Stimulated activated CD4-positive, alpha-beta T cell treated with anti-CD3 and anti-CD28 coated beads, Interleukin-4, amount 100 ng/mL, for 48 hours (primary cell): ENCODE data around the gene MAP3K15.

Experiments
- DNase-seq, 2 donors: peaks; one replicate each; pipeline ENCODE4 v3.0.0-alpha.2; 2020; ENCODE audit warnings: low read depth in 2 of 2

The MAP3K15 gene, protein sequence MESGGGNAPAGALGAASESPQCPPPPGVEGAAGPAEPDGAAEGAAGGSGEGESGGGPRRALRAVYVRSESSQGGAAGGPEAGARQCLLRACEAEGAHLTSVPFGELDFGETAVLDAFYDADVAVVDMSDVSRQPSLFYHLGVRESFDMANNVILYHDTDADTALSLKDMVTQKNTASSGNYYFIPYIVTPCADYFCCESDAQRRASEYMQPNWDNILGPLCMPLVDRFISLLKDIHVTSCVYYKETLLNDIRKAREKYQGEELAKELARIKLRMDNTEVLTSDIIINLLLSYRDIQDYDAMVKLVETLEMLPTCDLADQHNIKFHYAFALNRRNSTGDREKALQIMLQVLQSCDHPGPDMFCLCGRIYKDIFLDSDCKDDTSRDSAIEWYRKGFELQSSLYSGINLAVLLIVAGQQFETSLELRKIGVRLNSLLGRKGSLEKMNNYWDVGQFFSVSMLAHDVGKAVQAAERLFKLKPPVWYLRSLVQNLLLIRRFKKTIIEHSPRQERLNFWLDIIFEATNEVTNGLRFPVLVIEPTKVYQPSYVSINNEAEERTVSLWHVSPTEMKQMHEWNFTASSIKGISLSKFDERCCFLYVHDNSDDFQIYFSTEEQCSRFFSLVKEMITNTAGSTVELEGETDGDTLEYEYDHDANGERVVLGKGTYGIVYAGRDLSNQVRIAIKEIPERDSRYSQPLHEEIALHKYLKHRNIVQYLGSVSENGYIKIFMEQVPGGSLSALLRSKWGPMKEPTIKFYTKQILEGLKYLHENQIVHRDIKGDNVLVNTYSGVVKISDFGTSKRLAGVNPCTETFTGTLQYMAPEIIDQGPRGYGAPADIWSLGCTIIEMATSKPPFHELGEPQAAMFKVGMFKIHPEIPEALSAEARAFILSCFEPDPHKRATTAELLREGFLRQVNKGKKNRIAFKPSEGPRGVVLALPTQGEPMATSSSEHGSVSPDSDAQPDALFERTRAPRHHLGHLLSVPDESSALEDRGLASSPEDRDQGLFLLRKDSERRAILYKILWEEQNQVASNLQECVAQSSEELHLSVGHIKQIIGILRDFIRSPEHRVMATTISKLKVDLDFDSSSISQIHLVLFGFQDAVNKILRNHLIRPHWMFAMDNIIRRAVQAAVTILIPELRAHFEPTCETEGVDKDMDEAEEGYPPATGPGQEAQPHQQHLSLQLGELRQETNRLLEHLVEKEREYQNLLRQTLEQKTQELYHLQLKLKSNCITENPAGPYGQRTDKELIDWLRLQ (N-terminal part only)

DNA sequence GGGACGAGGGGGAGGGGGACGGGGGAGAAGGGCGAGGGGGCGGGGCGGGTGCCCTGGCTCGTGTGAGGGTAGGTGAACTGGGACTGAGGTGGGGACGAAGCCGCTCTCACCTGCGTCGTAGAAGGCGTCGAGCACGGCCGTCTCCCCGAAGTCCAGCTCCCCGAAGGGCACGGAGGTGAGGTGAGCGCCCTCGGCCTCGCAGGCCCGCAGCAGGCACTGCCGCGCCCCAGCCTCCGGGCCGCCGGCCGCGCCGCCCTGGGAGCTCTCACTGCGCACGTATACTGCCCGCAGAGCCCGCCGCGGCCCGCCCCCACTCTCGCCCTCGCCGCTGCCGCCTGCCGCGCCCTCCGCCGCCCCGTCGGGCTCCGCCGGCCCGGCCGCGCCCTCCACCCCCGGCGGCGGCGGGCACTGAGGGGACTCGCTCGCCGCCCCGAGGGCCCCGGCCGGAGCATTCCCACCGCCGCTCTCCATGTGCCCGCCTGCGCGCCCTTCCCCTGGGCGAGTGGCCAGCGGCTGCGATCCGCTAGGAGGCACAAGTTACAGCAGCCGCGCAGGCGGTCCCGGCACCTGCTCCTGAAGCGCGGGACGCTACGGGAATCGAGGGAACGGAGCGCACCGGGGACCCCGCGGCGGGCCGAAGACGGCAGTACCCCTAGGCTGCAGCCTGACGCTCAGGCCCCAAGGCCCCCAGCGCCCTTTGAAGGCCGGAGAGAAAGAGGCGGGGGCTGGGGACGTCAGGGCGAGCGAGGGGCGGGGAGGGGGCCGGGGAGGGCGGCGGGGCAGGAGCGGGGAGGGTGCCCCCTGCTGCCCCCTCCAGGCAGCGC lies at the start of gene MAP3K15:
TSS of gene MAP3K15 (minus strand) at position 718 of the 824 bp plus-strand sequence. CDS start at position 471, 247 bp downstream.
- peak in 1 of 2 donors; percentile 23 for DNase-seq

DNA sequence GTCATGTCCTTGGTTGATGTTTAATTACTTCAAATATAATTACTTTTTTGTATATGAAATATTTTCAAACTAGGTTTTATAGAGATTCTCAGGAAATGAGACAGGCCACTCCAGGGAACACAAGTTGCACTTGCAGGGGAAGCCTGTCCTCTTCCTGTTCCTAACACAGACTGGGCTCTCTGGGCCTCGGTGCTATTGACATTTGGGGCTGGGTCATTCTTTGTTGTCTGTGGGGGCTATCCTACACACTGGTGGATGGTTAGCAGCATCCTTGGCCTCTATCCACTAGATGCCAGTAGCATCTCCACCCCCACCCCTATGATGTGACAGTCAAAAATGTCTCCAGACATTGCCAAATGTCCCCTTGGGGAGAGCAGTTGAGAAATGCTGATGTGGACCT lies 49.3 kb upstream of the MAP3K15 start:
- no peak for DNase-seq

DNA sequence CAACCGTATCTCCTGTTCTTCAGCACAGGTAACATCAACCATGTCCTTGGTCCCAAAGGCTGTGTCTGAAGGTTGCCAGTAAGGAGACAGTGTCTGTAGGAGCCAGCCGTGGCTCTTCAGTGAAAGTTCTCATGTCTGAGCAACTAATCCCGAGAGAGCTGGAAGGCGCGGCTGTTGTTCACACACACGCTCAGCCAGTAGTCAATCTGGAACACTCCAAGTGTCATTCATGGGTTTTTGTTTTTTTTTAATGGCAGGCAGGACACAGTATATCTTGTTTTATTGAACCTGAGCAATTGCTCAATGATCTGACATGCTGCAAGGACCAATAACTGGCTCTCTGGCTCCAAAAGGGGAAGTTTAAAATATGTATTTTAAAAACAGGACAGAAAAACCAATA lies 48.4 kb upstream of the MAP3K15 start:
- DNase-seq, result no peak

DNA sequence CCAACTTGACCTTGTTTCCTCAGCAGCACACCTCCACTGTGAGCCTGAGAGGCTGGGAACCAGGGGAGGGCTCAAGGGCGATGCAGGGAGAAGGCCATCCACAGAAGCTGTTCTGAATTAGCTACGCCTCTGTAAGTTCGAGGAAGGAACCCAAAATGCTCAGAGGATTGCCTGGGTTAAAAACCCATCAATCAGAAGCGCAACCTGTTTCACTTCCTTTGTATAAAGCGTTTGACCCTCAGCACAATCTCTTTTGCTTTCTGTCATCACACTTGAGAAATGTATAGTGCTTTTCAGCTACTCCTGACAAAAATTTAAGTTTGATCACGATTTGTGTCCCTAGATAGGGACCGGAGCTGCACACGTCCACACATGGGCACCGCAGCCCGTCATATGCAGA lies 48.0 kb upstream of the MAP3K15 start:
- no peak for DNase-seq

DNA sequence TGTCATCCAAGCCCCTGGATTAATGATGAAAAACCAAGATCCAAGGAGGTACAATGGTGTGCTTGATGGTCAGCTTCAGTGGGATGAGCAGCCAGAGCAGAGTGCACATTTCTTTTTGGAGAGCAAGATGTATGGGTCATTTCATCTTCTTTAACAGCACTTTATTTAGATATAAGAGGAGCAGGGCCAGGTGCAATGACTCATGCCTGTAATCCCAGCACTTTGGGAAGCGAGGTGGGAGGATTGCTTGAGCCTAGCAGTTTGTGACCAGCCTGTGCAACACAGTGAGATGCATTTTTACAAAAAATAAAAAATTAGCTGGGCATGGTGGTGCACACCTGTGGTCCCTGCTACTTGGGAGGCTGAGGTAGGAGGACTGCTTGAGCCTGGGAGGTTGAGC lies 45.3 kb upstream of the MAP3K15 start:
- no peak for DNase-seq

DNA sequence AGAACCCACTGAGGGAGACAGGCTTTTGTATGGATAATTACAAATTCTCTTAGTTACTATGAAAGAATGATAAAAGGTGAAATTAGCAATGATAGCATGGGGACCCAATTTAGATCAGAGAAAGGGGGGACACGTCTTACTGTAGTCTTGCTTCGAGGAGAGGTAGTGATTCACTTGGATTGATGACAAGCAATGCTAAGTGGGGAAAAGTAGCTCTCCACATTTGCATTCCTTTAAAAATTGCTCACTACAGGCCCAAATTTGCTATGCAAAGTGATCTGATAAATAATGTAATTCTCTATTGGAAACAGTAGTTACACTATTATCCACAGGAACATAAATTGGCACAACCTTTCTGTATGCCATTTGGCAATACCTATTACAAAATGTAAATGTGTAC lies 42.5 kb upstream of the MAP3K15 start:
- DNase-seq, result no peak

DNA sequence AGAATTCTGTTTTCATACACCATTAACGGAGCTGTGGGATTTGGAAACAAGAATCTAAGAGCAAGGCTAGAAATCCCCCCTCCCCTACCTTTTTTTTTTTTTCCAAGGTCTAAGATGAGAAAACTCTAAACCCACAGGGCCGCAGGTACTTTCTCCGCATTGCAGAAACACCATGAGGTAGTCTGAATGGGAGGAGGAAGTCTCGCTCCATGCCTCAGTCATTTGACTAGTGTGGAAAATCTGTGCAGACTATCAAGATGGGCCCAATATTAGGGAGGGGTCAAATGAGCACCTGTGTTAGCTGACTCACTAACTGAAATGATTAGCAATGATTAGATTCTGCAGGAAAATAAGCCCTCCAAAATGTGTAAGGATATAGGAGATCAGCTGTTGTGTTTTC lies 40.9 kb upstream of the MAP3K15 start:
- no peak for DNase-seq

DNA sequence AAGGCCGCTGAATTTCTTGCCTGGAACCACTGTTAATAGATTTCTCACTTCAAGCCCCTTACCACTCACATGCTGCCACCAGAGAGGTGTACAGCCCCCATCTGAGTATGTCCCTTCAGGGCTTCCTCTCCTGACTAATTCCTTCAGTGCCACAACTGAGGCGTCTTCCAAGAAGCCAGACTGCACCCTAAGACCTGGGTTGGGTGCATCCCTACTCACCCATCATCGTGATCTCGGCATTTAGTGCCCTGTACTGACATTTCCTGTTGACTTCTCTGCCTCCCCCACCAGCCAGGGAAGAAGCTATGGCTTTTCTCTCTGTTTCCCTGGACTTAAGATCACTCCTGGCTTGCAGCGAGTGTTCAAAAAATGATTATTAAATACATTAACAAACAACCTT lies 40.4 kb upstream of the MAP3K15 start:
- no peak for DNase-seq

DNA sequence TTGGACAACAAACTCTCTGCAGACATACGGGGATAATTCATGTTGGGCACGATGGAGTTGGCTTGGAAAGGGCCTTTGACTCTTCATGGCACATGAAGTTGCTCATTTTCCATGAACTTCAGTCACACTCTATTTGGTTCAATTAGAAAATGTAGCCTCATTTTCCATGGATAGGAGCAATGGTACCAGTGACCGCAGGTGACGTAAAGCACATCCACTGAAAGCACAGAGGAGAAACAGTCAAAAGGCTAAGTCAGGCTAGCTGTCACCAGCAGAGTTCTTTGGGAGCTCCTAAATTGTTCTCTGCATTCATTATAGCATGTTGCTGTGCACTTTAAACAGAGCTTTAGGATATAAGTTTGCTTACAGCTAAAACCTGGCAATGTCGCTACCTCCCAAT lies 39.9 kb upstream of the MAP3K15 start:
- no peak for DNase-seq

DNA sequence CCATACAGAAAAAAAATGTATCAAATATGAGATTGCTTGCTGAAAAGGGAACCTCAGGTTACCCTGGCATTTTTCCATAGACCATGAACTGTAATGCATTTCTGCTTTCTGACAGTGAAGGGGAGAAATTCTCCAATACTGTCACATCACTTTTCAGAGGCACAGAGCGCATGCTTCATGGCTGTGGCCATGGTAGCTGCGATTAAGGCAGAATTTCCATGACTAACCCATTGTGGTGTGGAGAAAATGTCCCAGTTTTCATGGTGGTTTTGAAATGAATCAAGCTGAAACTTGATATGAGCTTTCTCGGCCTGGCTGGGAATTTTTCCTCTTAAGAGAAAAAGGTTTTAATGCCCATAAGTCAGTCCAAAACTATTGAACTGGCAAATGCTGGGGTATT lies 39.5 kb upstream of the MAP3K15 start:
- DNase-seq, result peak in 1 of 2 donors; percentile 23

DNA sequence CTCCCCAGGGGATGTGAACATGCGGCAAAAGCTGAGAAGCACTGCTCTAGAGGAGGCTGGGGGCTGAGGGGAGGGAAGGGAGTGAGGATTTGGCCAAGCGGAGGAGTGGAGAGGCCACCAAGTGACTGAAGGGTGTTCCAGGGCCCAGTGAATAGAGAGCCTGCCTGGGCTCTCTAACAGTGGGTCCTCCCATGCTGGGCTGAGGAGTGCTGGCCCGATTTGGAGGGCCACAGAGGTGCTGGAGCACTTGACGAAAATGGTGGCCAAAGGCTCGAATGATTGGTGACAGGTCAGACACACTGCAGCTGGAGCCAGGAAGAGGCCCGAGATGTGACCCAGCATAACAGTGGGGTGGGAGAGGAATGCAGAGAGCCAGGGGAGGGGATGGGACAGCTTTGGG lies 37.5 kb upstream of the MAP3K15 start:
- DNase-seq, result no peak

DNA sequence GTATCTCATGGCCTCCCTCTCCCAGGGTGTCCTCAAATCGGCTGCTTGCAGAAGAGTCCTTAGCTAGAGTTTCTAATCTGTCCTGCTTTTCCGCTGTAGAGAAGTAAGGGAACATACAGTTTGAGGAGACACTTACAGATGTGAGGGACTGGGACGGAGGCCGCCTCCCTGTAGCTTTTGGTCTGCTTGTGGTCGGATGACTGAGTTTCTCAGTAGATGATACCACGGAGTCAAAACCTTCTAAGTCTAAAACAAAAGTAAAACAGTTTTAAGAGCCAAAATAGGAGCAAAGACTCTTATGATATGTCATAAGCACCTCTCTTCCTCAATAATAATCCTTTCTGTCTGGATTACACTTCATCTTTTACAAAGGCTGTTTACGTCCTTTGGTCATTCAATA lies 34.5 kb upstream of the MAP3K15 start:
- no peak for DNase-seq

DNA sequence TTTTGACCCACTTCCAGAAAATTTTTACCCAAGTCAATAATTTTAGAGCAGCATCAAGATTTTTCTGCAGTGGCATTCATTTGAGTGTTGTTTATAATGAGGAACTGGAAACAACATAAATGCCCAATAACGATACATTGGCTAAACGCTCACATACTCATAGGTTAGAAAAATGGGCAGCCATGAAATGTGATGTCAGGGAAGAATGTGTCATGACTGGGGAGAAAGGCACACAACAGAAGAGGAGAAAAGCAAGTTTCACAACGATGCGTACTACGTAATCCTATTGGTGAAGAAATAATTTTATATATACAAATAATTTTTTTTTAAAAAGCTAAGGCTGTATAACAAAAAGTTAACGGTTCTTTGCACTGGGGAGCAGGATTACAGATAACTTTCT lies 33.6 kb upstream of the MAP3K15 start:
- no peak for DNase-seq

DNA sequence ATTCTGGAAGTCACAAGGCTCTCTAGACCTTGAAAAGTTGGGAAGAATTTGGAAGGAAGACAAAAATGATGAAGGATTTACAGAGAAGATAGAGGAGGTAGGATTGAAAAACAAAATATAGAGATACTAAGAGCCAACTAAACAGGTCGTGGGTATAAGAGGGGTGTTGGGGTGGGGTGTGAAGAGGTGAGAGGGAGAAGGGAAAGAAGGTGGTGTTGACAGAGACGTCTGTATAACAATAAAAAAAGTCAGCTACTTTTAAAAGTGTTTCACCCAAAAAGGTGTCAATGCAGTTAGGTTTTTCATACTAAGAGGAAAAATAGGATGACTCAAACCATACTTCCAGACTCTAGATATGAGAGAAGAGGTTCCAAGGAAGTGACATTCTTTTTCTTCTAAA lies 33.0 kb upstream of the MAP3K15 start:
- DNase-seq, result no peak

DNA sequence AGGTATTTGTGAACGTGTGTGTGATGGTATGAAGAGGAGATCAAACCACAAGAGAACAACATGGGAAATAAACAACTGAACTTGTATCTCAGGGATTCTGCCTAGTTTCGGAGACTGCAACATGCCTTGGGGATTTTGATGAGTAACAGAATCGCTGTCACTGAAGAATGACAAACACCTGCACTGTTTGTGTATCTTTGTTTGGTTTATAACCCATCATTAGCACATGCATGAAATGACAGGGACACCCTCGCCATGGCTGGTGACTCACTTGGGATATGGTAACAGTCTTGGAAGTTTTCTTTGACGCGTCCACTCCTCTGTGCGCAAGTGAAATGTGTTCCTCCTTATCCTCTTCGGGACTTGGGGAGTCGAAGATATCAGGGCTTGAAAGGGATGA lies 30.3 kb upstream of the MAP3K15 start:
- no peak for DNase-seq

DNA sequence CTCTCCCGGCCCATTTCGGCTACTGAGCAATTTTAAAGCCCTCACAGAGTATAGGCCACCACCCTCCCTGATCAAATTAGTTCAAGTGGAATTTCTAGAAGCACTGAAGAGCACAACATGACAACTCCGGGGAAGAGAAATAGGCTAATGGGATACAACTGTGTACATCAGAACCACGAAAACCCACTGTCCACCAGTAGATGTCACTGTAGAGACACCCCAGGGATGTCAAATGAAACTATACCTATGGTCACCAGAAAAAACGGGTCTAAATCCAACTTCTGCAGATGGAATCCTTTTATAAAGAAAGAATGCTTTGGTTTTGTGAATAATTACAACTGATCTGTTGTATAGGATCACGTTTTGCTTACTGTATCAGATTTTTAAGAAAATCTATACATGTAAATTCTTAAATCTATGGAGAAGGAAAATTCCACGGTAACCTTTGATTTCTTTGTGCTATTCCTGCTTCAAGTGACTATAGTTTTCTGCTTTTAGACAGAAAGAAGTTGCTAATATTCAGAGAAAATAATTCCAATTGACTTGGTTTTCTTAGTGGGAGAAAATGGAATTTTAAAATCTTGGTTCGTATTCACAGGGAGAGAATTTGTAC lies 29.5 kb upstream of the MAP3K15 start:
- no peak for DNase-seq

DNA sequence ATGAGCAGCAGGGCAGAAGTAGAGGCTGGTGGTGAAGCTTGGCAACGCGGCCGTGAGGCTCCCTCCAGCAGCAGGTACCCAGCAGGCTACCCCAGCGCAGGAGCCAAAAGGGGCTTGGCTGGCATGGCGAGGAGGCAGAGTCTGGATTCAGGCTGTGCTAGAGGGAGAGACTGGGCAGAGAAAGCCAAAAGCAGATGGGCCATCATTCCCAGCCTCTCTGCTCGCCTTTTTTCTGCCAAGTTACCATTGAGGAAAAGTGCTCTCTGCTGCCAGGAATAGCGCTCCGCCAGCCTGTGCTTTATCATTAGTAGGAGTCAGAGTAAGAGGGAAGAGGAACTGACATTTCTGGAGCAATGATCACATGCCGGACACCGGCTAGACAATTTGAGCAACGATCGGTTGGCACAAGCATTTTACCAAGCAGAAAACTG lies 28.7 kb upstream of the MAP3K15 start:
- no peak for DNase-seq

DNA sequence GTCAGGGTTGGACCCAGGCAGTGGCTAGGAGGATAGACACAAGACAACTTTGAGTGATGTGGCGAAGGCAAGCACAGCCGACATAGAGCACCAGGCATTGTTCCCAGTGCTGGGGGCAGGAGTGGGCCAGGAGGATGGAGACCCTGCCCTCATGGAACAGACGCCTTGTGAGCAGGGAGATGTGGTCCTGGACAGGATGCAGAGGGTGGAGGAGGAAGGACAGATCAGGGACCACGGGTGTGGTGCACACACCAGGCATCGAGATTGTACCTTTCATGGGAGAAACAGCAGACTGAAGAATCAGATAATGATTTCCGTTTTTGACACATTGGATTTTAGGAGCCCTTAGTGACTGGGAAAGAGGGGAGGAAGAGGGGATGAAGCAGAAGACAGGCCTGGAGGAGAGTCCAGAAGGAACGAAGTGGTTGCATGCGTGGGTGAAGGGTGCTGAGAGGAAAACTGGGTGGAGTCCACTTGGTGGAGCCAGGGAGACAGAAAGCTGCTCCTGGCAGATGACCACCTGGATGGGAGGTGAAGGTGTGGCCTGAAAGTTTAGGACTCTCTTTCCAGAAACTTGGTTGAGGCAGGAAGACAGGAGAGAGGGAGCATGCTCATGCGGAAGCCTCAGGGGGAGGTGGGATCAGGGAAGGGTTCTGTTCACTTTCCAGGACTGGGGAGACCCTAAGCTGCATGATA lies 27.9 kb upstream of the MAP3K15 start:
- no peak for DNase-seq

DNA sequence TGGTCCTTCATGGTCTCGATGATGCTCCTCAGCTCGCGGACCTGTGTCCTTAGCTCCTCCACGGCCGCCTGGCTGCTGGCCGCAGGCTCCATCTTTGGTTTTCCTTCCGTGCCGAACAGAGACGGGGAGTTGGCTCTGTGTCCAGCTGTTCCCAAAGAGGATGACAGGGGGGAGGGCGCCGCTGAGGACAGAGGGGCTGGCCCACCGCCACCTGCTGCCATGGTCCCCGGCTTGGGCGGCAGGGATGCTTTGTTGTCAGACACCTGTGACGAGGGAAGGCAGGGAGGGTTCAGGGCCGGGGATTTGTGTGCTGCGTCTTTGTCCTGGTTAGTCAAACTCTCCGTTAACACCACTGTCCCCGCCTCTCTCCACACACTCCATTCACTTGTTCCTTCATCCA lies 26.6 kb upstream of the MAP3K15 start:
- DNase-seq, result no peak

DNA sequence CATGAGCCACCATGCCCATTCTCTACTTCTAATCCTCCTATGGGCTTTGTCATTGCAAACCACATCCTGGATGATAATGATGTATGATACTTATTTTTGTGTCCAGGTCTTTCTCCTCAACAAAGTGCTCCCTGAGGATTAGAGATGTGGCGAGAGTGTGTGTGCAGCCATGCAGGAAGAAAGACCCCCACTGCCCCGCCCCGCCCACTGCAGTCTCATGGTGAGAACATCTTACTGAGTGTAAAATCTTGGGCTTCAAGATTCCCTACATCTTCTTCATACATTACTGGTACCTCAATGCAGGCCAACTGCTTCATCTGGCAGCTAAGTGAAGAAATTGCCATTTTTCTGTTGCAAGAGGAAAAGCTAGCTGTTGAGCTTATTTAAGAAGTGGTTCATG lies 25.9 kb upstream of the MAP3K15 start:
- no peak for DNase-seq
